Germinal center (tissue), 1 donor: ENCODE data around the gene TNS3.
"Not testable (repeated sequence)": the region's sequence is repeated elsewhere in the genome, so short reads cannot be mapped to it uniquely, and the experiment has no call there.

ENCODE experiments used
- DNase-seq: peaks from one replicate; pipeline ENCODE4 v3.0.0; 2012; ENCODE audit warnings: mixed read lengths, low spot score

Gene TNS3

DNA sequence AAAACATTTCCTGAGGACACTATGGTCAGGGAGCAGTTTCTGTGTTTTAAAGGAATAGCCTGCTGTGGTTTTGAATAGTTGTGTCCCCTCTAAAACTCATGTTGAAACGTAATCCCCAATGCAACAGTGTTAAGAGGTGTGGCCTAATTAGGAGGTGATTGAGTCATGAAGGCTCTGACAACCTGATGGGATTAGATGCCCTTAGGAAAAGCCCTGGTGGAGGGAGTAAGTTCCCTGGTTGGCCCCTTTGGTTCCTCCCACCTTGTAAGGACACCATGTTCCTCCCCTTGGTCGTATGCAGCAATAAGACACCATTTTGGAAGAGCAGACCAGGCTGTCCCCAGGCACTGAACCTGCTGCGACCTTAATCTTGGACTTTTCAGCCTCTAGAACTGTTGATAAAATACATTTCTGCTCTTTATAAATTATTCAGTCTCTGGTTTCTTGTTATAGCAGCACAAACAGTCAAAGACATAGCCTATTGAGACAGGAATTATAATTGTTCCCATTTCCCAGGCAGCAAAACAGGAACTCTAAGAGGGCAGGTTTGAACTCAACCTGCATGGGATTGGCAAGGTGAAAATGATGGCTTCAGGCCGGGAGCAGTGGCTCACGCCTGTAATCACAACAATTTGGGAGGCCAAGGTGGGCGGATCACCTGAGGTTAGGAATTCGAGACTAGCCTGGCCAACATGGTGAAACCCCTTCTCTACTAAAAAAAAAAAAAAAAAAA, 20.5 kb upstream of the TNS3 start:
- DNase-seq = no peak

DNA sequence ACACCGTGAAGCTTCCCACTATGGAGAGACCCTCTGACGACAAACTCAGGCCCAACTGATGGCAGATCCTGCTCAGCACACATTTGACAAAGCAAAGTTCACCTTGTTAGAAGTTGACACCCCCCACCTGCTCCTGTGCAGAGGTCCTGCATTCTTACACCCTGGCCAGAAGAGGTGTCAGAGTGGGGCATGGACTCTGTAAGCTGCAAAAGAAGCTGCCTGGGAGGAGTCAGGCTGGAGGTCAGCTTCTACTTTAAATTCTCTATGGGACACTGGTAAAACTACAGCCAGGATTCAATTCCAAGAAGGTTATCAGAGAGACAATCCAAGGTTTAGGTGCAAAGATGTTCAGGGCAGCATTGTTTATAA, 20.0 kb upstream of the TNS3 start:
- no peak for DNase-seq

DNA sequence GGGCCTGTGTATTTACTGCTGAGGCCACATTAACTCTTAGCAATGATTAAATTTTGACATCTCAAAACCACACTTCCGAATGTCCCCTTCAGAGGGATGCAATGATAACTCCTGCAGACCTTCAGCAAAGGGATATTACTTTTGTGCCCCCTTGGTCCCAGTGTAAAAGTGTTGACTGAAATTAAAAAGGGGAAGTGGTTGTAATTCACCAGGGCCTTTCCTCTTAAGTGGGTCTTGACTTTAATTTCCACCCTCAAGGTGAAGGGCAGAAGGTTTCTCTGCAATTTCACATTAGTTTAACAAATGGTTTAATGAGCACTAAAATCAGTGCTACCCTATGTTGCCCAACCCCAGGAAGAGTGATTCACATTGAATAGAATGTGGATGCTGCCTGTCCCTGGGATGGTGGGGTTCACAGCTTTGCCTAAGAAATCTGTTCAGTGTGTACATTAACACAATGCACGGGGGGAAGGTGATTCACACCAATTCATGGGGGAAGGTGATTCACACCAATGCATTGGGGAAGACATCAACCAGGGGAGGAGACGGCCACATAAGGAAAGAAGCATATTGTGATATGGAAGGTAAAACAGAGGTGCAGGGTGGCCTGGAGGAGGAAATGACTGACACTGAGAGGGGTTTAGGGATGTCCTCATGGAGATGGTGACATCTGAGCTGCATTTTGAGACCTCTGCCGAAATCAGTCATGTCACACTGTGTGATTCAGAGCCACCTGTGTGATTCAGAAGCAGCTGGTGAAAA, 19.4 kb upstream of the TNS3 start:
- peak; percentile 62 for DNase-seq

DNA sequence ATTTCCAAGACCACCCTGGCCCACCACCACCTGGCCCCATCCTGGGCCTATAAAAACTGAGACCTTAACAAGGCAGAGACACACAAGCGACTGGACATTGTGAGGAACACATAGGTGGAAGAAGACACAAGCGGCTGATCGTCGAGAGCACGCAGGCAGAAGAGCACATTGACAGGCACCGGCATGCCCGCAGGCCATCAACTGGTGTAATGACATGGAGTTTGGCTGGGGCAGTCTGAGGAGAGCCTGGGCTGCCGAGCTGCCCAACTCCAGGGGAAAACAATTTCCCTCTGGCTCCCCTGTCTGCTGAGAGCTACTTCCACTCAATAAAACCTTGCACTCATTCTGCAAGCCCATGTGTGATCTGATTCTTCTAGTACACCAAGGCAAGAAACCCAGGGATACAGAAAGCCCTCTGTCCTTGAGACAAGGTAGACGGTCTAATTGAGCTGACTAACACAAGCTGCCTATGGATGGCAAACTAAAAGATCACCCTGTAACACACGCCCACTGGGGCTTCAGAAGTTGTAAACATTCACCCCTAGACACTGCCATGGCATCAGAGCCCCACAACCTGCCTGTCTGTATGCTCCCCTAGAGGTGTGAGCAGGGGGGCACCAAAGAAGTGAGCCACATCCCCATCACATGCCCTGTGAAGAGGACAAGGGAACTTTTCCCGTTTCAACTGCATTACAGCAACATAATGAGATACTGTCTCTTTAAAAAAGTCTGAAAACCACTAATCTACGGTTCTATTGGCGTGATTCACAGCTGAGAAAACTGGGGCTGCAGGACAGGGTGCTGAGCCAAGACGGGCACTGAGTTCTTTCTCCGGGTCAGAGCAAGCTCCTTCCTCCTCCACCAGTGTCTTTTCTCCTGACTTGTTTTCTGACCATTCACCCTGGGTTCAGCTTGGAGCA, 18.5 kb upstream of the TNS3 start:
- peak; percentile 37 for DNase-seq

DNA sequence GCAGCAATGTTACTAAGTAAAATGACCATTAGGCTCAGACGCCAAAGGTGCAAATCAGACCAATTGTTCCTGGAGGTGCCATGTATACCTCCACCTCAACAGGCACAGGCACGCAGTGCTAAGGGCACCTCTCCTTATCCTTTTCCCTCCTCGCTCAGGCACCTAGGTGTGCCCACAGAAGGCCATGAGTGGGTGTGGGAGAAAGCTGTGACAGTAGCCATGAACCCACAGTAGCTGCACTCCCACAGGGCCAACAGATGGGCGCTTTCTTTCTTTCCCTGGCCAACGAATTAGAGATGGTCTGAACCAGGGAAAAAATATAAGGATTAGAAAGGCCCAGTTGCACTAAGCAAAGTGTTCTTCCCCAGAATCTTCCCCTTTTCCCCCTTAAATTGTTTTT, 15.5 kb upstream of the TNS3 start:
- DNase-seq = no peak

DNA sequence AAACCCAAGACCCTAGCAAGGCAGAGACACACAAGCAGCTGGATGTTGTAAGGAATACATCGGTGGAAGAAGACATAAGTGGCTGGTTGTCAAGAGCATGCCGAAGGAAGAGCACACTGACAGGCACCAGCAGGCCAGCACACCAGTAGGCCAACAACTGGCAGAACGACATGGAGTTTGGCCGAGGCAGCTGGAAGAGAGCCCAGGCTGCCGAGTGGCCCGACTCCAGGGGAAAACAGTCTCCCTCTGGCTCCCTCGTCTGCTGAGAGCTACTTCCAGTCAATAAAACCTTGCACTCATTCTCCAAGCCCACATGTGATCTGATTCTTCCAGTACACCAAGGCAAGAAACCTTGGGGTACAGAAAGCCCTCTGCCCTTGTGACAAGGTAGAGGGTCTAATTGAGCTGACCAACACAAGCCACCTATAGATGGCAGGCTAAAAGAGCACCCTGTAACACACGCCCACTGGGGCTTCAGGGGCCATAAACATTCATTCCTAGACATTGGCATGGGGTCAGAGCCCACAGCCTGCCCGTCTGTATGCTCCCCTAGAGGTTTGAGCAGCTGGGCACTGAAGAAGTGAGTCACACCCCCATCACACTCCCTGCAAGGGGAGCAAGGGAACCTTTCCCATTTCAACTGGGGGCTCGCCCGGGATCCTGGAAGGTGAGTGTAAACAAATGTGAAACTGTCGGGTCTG, 14.7 kb upstream of the TNS3 start:
- no peak for DNase-seq

DNA sequence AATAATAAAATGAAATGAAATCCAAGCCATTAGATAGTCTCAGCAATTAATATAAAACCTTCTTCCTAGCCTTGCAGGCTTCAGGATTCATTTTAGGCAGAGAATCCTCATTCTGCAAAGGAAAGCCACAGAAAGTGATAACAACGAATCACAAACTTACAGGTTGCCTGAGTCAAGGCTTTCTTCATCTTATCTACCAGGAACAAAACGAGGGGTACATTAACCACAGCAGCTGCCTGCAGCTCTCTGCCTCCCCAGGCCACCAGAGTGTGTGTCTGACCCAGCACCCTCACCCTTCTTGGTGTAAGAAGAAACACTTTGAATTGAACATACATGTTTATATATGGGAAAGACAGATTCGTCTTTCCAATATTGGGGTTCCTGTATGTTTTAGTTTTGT, 12.5 kb upstream of the TNS3 start:
- no peak for DNase-seq

DNA sequence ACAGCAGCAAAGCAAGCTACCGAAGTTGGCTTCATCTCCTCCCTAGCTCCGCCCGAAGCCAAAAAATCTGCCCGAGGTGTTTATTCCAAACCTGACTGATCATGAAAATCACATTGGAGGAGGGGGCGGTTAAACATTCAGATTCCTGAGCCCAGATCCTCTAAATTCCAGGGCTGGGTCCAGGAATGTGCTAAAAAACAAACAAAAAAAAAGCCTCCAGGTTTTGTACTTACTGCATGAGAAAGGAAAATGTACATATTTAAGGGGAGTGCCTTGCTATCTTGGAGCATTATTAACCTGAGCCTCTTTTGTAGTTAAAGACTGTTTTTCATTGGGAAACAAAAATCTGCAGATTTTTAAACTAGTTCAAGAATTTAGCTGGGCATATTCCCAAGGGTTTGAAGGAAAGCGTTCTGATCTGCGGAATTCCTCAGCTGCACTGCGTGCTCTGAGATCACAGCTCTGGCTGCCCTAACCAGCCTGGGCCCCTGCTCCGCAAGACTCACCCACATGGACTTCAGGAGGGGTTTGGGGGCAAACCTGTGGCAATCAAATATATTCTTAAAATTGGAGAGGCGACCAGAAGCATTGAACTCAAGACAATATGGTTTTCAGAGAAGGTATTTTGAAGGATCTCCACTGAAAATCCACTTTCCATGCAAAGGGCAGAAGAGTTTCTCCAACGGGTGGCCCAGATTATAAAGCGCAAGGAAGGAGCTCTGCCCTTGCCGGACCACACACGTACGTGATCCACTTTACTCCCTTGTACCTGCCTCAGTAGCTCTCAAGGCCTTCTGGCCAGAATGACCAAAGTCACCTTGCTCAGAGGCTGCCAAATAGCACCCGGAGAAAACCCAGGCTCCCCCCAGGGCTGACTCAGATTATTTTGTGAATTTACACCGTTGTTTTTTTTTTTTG, 10.0 kb upstream of the TNS3 start:
- no peak for DNase-seq

DNA sequence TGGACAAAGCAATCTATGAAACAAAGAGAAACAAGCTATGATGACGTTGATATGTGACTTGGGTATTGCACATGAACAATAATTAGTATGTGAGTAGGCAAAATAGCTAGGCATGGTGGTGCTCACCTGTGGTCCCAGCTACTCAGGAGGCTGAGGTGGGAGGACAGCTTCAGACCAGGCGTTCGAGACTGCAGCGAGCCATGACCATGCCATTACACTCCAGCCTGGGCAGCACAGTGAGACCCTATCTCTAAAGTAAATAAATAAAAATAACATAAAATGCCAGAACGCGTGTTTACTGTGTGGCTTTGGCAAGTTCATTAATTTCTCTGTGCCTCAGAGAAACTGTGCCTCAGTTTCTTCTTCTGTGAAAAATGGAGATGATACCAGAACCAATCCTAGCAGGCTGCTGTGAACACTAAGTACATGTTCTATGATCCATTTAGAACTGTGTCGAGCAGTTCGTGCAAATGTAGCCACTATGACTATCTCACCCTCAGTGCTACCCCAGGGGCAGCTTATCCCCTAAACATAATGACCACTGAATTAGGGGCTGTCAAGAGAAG, 9.3 kb upstream of the TNS3 start:
- DNase-seq = no peak

DNA sequence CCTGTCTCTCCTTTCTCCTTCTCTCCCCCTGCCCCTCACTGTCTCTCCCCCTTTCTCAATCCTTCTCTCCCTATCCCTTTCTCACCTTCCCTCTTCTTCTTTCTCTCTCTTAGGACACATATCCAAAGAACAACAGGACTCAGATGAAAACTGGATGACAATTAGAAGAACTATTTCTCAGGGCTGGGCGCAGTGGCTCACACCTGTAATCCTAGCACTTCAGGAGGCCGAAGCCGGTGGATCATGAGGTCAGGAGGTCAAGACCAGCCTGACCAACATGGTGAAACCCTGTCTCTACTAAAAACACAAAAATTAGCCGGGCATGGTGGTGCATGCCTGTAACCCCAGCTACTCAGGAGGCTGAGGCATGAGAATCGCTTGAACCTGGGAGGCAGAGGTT, 8.3 kb upstream of the TNS3 start:
- not testable (repeated sequence) for DNase-seq

DNA sequence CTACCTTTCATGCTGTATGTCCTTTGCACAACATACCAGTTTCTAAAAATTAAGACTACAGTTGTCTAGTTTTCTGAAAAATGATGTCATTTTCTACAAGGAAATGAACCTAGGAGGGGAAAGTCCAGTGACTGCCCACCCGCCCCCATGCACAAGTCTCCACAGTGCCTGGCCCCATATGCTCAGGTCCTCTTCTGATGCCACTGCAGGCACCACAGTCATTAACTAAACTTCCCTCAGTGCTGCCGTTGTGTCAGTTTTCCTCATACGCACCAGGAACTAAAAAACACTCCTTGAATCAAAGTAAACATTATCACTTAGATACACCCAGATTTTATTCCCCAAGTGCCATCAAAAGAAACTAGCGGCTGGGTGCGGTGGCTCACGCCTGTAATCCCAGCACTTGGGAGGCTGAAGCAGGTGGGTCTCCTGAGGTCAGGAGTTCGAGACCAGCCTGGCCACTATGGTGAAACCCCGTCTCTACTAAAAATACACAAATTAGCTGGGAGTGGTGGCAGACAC, 6.9 kb upstream of the TNS3 start:
- no peak for DNase-seq

DNA sequence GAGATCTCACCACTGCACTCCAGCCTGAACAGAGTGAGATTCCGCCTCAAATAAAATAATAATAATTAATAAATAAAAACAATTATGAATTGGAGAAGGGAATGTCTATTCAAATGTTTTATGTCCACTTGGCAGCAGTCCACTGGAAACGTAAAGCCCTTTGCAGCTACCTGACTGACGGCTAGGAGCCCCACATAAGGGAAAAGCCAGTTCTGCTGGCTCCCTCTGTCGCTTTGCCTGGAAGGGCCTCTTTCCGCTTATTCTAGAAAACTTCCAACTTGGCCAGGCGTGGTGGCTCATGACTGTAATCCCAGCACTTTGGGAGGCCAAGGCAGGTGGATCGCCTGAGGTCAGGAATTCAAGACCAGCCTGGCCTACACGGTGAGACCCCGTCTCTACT, 6.1 kb upstream of the TNS3 start:
- DNase-seq = no peak

DNA sequence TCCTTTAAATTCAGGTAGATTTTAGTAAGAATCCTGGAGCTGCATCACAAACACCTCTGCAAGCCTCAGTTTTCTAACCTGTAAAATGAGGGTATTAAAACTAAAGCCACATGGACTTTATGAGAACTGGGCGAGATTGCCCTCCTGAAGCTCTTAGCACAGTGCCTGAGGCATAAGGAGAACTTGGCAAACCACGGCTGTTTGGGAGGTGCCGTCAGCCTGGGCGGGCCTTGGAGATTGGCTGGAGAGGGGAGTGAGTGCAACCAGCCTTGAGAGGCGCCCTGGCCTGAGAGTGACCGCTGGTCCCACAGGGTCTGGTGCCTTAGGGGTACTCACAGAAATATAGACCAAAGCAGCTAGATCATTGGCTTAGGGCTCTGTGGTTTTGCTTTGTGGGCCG, 5.4 kb upstream of the TNS3 start:
- DNase-seq = no peak

DNA sequence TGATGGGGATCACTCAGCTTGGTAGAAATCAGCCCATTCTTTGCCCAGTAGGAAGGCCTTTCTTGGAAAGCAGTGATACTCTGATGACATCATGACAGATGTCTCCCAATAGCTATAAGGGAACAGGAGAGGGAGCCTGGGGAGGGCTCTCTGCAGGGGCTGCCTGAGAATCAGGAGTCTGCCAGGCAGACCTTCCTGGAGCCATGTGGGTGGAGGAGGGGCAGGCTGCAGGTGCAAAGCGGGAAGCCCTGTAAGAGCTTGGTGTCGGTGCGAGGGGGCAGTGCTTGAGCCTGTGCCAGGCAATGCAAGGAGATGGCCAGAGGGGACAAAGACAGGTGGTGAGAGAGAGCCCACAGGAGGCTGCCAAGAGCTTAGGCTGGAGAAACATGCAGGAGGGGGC, 5.0 kb upstream of the TNS3 start:
- no peak for DNase-seq

DNA sequence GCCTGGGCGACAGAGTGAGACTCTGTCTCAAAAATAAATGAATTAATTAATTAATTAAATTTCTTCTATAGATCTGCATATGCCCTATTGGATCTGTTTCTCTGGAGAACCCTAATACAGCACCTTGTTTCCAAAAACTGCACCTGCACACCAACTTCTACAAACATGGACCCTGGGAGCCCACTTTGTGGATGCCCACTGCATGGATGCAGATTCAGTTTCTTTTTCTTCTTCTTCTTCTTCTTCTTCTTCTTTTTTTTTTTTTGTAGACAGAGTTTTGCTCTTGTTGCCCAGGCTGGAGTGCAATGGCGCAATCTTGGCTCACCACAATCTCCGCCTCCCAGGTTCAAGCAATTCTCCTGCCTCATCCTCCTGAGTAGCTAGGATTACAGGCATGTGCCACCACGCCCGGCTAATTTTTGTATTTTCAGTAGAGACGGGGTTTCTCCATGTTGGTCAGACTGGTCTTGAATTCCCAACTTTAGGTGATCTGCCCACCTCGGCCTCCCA, 4.3 kb upstream of the TNS3 start:
- DNase-seq = not testable (repeated sequence)

DNA sequence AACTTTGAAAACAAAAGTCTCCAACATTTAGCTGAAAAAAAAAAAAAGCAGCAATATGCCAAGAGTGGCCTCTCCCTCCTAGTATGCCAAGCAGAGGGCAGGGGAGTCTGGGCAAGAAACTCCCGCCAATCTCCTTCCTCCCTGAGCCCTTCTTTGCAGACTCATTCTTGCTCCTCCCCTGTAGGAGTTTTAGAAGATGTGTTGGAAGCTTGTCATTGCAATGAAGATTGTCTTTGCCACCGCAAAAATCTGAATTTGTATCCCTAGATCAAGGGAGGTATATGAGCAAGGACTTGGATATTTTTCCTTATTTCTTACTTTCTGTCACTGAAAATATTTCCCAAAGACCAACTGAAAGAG, 2.6 kb upstream of the TNS3 start:
- DNase-seq = no peak

DNA sequence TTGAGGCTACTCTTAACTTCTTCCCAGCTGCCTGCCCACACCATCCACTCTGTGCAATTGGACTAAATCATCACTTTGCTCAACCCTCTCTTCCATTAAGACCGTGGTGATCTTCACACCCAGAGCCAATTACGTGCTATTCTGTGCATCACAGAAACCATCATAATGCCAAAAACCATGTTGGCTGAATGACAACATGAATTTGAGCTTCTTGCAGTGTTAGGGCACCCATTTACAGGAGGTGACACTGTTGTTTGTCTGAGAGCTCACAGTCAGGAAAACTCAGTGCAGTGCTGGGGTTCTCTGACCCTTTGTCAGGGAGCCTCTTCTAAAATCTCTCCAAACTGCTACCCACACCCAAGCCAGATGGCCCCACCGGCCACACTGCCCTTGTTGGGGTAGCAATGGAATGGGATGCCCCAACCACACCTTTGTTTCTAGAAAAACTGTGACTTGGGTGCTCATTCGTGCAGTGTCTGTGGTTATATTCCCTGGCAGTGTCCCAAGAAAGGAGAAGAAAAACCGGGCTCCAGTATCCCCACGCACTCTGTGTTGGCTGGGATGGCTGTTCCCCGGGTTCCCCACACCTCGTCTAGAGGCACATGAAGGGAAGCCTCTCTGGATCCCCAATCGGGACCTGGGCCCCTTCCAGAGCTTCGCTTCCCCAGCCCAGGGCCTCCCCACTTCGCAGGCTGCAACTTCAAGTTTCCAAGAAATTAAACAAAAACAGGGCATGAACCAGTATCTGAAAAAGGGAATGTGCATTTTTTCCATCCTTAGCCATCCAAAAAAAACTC, 2.0 kb upstream of the TNS3 start:
- no peak for DNase-seq

DNA sequence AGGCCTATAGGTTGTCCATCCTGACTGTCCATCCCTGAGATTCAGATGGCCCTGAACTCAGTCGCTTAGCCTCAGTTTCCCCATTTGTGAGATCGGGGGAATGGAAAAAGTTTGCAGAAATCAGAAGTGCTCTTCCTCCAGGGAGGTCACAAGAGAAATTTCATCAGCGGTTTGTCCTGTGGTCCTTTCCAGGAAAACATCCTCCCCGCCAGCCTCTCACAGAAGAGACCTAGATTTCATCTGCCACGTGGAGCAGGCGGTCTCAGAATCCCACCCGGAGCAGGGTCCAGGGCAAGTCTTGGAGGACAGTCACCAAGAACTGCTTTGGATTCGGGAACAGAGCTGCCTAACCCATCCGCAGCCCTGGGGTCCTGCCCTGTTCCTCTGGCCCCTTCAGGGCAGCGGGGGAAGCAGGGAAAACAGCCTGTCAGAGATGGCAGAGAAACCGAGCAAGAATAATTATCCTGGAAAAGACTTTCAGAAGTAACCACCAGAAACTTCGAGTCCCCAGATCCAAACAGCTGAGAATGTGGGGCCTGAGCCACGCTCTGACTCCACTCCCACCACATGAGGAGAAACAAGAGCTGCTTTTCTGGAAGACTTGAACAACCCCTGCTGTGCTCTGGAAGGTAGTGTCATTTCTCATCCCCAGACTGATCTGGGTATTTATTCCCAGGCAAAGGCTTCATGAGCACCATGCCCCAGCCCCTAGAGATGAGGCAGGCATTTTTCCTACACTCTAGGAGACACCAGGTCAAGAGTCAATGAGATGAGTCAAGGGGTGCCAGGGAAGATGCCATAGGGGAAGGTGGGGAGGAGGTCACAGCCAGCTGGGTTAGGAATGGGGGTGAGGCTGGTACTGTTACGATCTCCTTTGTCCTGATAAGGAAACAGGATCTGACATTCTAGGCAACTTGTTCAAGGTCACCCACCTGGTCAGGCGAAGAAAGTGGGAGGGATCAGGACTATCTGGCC, 1.1 kb upstream of the TNS3 start:
- DNase-seq = no peak
